SK-N-MC (cell line): ENCODE data around the gene ZNF423.

ENCODE experiments used
- EZH2 ChIP-seq: fragments of 200-600 bp; sonication (generic); IDR thresholded peaks from one replicate; pipeline ENCODE4 v1.6.1; 2017; ENCODE audit warnings: antibody characterized with exemption
- FOXP2 ChIP-seq: optimal IDR thresholded peaks from 2 replicates; pipeline ENCODE3; 2011; ENCODE audit warnings: mild to moderate bottlenecking, moderate library complexity; ENCODE audit not compliant: insufficient read depth; ENCODE audit errors: extremely low read length, control extremely low read depth
- POLR2AphosphoS5 ChIP-seq: IDR thresholded peaks from 2 replicates; pipeline ENCODE4 v1.6.1; 2012; ENCODE audit warnings: mild to moderate bottlenecking, low read depth, low read length, borderline replicate concordance

- TF ChIP-seq POLR2AphosphoS5, result no peak
- no peak for TF ChIP-seq EZH2
- TF ChIP-seq FOXP2, result no peak
Observed at GRCh38 chr16:49788572-49788971, 67.3 kb downstream of the ZNF423 start.
